ENCODE data around the gene SEC24D. TPM values are rescaled to one million over a fixed set of nuclear protein-coding genes. Genes with fewer than 3 reads are reported as not detected.

Gene SEC24D
- total RNA-seq, 1 experiment from 2014 or later = 63.1 TPM

DNA sequence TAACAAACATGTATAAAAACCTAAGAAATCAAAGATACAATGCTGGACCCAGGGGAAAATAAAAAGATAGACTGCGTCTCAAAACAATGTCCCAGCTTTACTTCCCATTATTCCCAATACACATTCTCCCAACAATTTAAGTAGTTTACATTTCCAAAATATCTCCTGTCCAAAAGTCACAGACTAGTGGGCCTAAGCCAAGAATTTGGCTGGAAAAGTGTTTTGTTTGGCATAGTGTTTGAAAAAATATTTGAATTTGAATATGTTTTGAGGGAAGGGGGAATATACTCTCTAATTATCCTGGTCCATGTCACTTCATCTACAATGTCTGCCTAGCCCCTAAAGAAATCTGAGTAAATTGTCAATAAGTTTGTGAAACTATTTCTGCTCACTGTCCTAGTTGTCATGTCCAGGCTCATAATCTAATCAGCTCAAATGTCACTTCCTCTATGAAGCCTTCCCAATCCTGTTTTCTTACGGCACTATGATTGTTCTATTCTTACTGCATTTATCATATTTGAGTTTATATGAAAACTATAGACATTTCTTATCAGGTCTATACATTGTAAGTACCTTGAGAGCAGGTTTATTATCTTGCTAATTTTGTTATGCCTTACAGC, 74.4 kb downstream of the SEC24D start (continued):
- TF ChIP-seq, protein P1, sequence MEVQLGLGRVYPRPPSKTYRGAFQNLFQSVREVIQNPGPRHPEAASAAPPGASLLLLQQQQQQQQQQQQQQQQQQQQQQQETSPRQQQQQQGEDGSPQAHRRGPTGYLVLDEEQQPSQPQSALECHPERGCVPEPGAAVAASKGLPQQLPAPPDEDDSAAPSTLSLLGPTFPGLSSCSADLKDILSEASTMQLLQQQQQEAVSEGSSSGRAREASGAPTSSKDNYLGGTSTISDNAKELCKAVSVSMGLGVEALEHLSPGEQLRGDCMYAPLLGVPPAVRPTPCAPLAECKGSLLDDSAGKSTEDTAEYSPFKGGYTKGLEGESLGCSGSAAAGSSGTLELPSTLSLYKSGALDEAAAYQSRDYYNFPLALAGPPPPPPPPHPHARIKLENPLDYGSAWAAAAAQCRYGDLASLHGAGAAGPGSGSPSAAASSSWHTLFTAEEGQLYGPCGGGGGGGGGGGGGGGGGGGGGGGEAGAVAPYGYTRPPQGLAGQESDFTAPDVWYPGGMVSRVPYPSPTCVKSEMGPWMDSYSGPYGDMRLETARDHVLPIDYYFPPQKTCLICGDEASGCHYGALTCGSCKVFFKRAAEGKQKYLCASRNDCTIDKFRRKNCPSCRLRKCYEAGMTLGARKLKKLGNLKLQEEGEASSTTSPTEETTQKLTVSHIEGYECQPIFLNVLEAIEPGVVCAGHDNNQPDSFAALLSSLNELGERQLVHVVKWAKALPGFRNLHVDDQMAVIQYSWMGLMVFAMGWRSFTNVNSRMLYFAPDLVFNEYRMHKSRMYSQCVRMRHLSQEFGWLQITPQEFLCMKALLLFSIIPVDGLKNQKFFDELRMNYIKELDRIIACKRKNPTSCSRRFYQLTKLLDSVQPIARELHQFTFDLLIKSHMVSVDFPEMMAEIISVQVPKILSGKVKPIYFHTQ (CRISPR knock-in tag; IDR thresholded peaks at IDR 0.05) = no peak
- TF ChIP-seq FOXK1 (CRISPR knock-in tag; IDR thresholded peaks at IDR 0.05) (no peak), TEAD1 (CRISPR knock-in tag; IDR thresholded peaks at IDR 0.05) (no peak), PRRX2 (CRISPR knock-in tag; IDR thresholded peaks at IDR 0.05) (no peak)
- TF ChIP-seq, protein P2, sequence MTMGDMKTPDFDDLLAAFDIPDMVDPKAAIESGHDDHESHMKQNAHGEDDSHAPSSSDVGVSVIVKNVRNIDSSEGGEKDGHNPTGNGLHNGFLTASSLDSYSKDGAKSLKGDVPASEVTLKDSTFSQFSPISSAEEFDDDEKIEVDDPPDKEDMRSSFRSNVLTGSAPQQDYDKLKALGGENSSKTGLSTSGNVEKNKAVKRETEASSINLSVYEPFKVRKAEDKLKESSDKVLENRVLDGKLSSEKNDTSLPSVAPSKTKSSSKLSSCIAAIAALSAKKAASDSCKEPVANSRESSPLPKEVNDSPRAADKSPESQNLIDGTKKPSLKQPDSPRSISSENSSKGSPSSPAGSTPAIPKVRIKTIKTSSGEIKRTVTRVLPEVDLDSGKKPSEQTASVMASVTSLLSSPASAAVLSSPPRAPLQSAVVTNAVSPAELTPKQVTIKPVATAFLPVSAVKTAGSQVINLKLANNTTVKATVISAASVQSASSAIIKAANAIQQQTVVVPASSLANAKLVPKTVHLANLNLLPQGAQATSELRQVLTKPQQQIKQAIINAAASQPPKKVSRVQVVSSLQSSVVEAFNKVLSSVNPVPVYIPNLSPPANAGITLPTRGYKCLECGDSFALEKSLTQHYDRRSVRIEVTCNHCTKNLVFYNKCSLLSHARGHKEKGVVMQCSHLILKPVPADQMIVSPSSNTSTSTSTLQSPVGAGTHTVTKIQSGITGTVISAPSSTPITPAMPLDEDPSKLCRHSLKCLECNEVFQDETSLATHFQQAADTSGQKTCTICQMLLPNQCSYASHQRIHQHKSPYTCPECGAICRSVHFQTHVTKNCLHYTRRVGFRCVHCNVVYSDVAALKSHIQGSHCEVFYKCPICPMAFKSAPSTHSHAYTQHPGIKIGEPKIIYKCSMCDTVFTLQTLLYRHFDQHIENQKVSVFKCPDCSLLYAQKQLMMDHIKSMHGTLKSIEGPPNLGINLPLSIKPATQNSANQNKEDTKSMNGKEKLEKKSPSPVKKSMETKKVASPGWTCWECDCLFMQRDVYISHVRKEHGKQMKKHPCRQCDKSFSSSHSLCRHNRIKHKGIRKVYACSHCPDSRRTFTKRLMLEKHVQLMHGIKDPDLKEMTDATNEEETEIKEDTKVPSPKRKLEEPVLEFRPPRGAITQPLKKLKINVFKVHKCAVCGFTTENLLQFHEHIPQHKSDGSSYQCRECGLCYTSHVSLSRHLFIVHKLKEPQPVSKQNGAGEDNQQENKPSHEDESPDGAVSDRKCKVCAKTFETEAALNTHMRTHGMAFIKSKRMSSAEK (CRISPR knock-in tag; IDR thresholded peaks at IDR 0.05; ENCODE audit: borderline replicate concordance) = no peak
- TF ChIP-seq, protein P3, sequence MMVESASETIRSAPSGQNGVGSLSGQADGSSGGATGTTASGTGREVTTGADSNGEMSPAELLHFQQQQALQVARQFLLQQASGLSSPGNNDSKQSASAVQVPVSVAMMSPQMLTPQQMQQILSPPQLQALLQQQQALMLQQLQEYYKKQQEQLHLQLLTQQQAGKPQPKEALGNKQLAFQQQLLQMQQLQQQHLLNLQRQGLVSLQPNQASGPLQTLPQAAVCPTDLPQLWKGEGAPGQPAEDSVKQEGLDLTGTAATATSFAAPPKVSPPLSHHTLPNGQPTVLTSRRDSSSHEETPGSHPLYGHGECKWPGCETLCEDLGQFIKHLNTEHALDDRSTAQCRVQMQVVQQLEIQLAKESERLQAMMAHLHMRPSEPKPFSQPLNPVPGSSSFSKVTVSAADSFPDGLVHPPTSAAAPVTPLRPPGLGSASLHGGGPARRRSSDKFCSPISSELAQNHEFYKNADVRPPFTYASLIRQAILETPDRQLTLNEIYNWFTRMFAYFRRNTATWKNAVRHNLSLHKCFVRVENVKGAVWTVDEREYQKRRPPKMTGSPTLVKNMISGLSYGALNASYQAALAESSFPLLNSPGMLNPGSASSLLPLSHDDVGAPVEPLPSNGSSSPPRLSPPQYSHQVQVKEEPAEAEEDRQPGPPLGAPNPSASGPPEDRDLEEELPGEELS (CRISPR knock-in tag; IDR thresholded peaks at IDR 0.05) = no peak

DNA sequence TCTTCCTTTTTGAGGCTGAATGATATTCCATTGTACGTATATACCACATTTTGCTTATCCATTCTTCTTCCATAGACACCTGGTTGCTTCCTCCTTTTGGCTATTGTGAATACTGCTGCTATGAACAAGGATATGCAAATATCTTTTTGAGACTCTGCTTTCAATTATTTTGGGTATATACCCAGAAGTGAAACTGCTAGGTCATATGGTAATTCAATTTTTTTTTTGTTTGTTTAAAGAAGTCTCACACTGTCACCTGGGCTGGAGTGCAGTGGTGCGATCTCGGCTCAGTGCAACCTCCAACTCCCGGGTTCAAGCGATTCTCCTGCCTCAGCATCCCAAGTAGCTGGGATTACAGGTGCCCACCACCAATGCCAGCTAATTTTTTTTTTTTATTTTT, 75.4 kb downstream of the SEC24D start:
- ATAC-seq (no peak), DNase-seq (ENCODE audit: low spot score) (no peak)
- ChIA-PET CTCF (no interaction called here), POLR2A (no interaction called here)
- peaks cover 9% of the 10 kb centered on the region for H3K4me1 Mint-ChIP-seq
- H3K27me3 Mint-ChIP-seq (ENCODE audit: low read depth) = no peaks in the 10 kb centered on the region
- no peak for TF ChIP-seq IRF2 (CRISPR knock-in tag; IDR thresholded peaks at IDR 0.05; ENCODE audit: borderline replicate concordance, low read depth)
- no peak overlapping the region for H3K27ac Mint-ChIP-seq
- peaks cover 19% of the 10 kb centered on the region for H3K36me3 Mint-ChIP-seq
- no peaks in the 10 kb centered on the region for H3K9me3 Mint-ChIP-seq
- no peak overlapping the region for H3K4me3 Mint-ChIP-seq

DNA sequence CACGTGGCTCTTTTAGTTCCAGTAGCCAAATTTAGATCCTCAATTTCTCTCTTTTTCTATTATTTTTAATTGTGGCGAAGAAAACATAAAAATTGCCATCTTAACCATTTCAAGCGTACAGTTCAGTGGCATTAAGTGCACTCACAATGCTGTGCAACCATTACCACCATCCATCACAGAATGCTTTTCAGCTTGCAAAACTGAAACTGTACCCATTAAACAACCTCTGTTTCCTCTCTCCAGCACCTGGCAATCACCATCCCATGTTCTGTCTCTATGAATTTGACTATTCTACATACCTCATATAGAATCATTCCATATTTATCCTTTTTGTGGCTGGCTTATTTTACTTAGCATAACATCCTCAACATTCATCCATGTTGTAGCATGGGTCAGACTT, 75.8 kb downstream of the SEC24D start:
- no peak for TF ChIP-seq HMGA2 (CRISPR knock-in tag; IDR thresholded peaks at IDR 0.05)
- TF ChIP-seq GRHL2 (CRISPR knock-in tag; IDR thresholded peaks at IDR 0.05; ENCODE audit: insufficient replicate concordance, severe bottlenecking) = no peak
- TF ChIP-seq TCF7 (CRISPR knock-in tag; IDR thresholded peaks at IDR 0.05; ENCODE audit: low read depth) = no peak
- TF ChIP-seq, protein P4, sequence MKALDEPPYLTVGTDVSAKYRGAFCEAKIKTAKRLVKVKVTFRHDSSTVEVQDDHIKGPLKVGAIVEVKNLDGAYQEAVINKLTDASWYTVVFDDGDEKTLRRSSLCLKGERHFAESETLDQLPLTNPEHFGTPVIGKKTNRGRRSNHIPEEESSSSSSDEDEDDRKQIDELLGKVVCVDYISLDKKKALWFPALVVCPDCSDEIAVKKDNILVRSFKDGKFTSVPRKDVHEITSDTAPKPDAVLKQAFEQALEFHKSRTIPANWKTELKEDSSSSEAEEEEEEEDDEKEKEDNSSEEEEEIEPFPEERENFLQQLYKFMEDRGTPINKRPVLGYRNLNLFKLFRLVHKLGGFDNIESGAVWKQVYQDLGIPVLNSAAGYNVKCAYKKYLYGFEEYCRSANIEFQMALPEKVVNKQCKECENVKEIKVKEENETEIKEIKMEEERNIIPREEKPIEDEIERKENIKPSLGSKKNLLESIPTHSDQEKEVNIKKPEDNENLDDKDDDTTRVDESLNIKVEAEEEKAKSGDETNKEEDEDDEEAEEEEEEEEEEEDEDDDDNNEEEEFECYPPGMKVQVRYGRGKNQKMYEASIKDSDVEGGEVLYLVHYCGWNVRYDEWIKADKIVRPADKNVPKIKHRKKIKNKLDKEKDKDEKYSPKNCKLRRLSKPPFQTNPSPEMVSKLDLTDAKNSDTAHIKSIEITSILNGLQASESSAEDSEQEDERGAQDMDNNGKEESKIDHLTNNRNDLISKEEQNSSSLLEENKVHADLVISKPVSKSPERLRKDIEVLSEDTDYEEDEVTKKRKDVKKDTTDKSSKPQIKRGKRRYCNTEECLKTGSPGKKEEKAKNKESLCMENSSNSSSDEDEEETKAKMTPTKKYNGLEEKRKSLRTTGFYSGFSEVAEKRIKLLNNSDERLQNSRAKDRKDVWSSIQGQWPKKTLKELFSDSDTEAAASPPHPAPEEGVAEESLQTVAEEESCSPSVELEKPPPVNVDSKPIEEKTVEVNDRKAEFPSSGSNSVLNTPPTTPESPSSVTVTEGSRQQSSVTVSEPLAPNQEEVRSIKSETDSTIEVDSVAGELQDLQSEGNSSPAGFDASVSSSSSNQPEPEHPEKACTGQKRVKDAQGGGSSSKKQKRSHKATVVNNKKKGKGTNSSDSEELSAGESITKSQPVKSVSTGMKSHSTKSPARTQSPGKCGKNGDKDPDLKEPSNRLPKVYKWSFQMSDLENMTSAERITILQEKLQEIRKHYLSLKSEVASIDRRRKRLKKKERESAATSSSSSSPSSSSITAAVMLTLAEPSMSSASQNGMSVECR (CRISPR knock-in tag; IDR thresholded peaks at IDR 0.05; ENCODE audit: borderline replicate concordance) = no peak
- TF ChIP-seq SOX15 (CRISPR knock-in tag; IDR thresholded peaks at IDR 0.05) = no peak
- no peak for TF ChIP-seq FOXP1 (CRISPR knock-in tag; IDR thresholded peaks at IDR 0.05; ENCODE audit: borderline replicate concordance)
- no peak for TF ChIP-seq JAZF1 (CRISPR knock-in tag; IDR thresholded peaks at IDR 0.05)

More for the DNA sequence above, 75.8 kb downstream of the SEC24D start:
- peaks cover 13% of the 10 kb centered on the region for H3K4me1 Mint-ChIP-seq
- no peaks in the 10 kb centered on the region for H3K27me3 Mint-ChIP-seq (ENCODE audit: low read depth)
- H3K4me3 Mint-ChIP-seq = no peak overlapping the region
- H3K27ac Mint-ChIP-seq = no peak overlapping the region
- ATAC-seq (no peak), DNase-seq (ENCODE audit: low spot score) (no peak)
- H3K36me3 Mint-ChIP-seq = peaks cover 16% of the 10 kb centered on the region
- ChIA-PET CTCF (no interaction called here), POLR2A (no interaction called here)
- no peaks in the 10 kb centered on the region for H3K9me3 Mint-ChIP-seq
